Fibroblast of peridontal ligament (primary cell): ENCODE data around the gene NTPCR.
A peak's percentile ranks its signal among the peaks of the same experiment; 100 is the strongest.

Source experiments
- DNase-seq: peaks from one replicate; pipeline ENCODE4 v3.0.0-alpha.2; 2010; ENCODE audit errors: extremely low read depth

NTPCR gene

DNA sequence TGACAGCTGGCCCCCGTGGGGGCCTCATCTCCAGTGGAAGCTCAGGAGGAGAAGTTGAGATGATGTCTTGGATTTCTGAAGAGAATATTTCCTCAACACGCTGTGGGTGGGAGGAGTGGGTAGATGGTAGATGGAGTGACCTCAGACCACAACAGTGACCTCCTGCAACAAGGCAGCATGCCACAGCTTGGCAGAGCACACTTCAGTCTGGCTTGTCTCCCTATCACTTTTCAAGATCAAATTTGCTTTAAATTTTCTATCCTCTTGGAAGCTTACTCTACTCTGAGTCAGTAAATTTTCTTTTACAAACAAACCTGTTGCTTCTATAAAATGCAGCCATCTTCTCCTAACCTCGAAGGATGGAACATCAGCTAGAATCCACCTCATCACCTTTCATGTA, 59.7 kb downstream of the NTPCR start:
- DNase-seq, result peak; percentile 64

DNA sequence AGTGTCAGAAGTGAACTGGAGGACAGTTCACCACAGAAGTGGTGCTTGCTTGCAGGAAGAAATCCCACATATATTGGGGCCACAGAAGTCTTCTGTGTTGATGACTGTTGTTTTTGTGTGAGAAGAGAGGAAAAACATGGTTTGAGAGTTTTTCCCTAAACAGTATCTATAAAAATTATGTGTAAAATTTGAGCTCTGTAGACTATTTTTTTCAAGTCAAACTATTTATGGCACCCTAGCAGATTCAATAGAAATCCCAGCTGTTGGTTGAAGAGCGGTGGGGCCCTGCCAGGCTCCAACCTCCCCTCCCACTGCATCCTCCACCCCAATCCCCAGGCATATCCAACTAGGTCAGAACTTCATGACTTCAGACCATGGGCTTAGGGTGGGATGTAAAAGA, 61.6 kb downstream of the NTPCR start:
- no peak for DNase-seq

DNA sequence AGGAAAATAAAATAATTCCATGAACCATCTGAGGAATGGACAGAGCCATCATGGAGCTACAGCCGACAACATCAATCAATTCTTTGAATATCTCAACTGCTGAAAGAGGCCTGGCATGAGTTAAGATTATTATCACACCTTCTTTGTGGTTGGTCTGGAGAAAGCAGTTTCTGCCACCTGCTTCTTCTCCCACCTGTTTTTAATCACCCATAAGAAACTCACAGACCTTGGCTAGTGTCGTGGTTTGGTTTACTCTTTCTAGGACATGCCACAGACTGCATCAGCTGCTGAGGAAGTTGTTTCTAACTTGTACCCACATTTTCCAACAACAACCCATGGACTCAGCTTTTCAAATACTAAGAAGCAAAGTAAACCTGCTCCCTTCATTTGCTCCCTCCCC, 65.6 kb downstream of the NTPCR start:
- DNase-seq, result no peak

- DNase-seq, result peak; percentile 21
These were observed 66.4 kb downstream of the NTPCR start for GRCh38 chr1:233016798-233017197.

- no peak for DNase-seq
These were observed 68.7 kb downstream of the NTPCR start for GRCh38 chr1:233019083-233019482.

- peak; percentile 76 for DNase-seq
These were observed 69.4 kb downstream of the NTPCR start for GRCh38 chr1:233019778-233020325.

DNA sequence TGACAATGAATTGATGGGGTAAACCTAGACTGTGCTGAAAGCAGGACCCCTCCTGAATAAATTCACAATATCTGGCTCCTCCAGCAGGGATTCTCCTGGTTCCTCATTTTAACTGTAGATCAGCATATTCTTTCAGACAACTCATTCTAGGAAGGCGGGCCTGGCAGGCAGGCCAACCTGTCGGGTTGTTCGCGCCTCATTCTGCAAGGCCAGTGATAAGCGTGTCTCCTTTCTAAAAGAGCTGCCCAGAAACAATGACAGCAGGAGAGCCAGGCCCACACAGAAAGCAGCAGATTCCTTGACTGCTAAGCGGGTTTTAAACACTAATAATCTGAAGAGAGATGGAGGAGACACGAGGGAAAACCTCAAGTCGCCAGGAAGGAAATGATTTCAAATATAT, 70.0 kb downstream of the NTPCR start:
- DNase-seq, result no peak

DNA sequence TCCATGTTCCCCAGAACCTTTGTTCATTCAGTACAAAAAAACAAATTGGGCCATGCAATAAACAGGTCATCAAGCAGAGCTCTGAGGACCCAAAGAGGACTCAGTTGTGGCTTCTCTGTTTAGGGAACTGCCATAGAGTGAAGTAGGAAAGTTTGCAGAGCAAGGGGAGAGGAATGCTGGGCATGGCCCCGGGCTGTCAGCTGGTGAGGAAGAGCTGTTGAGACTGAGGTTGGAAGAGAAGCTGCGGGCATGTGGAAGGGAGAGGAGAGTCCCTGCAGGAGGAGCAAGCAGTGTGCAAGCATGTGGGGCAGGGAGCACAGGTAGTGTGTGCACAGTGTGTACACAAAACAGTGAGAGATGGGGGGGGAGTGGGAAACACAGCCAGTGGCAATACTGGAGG, 71.8 kb downstream of the NTPCR start:
- DNase-seq, result no peak

GRCh38 chr1:233024199-233024598, 73.8 kb downstream of the NTPCR start:
- DNase-seq, result no peak

- peak; percentile 31 for DNase-seq
These were observed 74.7 kb downstream of the NTPCR start for GRCh38 chr1:233025157-233025556.

DNA sequence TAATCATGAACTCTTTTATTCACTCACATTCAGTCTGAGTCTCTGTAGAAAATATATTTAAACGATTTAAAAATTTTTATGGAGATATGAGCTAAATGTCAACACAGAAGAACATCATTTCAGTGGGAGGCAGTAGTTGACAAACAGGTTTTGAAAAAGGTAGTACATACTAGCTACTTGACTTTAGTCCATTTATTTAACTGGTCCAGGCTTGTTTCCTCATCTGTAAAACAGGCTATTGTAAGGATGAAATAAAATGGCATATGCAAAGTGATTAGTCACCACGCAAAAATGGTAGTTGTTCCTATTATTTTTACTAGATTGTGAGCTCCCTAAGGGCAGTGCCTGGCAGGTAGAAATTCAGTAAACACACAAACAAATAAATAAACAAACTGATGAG, 75.2 kb downstream of the NTPCR start:
- no peak for DNase-seq

- DNase-seq, result no peak
These were observed 76.6 kb downstream of the NTPCR start for GRCh38 chr1:233027046-233027445.

DNA sequence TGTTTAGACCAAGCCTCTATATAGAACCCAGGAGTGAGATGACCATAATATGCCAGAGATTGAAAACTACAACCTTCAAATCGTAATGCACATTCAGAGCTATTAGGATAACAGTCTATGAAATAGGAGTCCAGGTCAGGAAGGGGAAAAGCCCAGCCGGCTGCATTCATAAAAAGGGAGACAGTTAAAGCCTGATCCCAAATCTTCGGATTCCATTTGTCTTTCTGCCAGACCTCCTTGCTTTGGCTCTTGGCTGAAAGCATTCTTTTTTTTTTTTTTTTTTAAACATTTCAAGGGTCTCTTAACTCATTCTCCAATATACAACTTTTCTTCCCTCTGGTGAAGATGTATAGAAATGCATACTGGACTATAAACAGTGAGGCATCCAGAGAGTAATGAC, 81.1 kb downstream of the NTPCR start:
- no peak for DNase-seq

GRCh38 chr1:233032916-233033315, 82.5 kb downstream of the NTPCR start:
- DNase-seq, result no peak

DNA sequence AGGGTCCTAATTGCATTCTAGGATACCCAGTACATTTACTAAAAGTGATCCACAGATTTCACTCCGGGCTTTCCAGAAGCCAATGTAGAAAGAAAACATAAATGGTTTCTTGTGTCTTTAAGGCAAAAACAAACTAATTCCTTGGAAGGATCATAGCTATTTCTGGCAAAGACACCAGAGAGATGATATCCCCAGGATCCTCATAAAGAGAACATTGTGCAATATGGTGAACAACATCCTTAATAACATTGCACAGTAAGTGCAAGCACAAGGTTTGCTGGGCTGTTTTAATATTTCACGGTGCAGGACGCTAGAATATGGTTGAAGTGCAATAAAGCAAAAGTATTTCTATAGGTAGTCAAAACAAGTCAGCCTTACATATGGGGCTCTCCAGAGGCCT, 83.0 kb downstream of the NTPCR start:
- peak; percentile 42 for DNase-seq
